ENCODE data around the gene HNRNPUL2.
"Not testable (repeated sequence)": the region's sequence is repeated elsewhere in the genome, so short reads cannot be mapped to it uniquely, and the experiment has no call there.

Gene HNRNPUL2

GRCh38 chr11:62726156-62726914 lies 922 bp downstream of the HNRNPUL2 start:
- no peak for DNase-seq

DNA sequence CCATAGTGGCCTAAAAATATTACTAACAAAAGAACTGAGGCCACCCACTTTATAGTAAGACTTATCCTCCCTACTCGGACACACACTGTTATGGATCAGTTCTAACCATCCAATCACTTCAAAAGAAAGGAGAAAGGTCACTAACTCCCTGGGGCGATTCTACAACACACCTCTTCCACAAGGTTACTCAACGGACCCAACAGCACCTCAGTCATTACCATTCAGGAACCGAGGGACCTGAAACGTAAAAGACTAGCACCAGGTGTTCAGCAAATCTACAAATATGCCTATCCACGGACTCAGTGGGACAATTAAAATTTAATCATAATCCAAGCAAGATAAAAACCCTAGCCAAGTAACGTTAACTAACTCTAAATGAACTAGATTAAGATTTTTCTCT lies 1.6 kb downstream of the HNRNPUL2 start:
- no peak for DNase-seq

DNA sequence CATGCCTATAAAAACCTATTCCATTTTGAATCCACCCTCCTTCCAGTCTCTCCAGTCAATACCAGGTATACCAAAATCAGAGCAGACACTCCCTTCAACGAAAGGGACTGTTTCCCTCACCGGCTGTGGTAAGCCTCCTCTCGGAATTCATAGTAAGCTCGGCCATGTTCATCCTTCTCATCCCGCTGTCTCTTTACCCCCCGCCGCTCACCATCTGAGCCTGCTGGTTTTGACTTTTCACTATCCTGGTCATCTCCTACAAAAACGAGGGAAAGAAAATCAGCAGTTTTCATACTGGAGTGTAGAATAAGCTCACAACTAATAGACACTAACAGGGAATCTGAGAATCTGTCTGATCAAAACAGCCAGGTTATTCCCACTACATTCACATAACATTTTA lies 3.1 kb downstream of the HNRNPUL2 start:
- DNase-seq, result no peak

GRCh38 chr11:62721994-62722393 lies 5.3 kb downstream of the HNRNPUL2 start:
- DNase-seq, result peak; percentile 56 to 77

- no peak for DNase-seq
These were observed 7.8 kb downstream of the HNRNPUL2 start for GRCh38 chr11:62719302-62719978.

GRCh38 chr11:62716816-62717215 lies 10.4 kb downstream of the HNRNPUL2 start:
- no peak for DNase-seq

- no peak for DNase-seq
These were observed 11.1 kb downstream of the HNRNPUL2 start for GRCh38 chr11:62716206-62716605.

DNA sequence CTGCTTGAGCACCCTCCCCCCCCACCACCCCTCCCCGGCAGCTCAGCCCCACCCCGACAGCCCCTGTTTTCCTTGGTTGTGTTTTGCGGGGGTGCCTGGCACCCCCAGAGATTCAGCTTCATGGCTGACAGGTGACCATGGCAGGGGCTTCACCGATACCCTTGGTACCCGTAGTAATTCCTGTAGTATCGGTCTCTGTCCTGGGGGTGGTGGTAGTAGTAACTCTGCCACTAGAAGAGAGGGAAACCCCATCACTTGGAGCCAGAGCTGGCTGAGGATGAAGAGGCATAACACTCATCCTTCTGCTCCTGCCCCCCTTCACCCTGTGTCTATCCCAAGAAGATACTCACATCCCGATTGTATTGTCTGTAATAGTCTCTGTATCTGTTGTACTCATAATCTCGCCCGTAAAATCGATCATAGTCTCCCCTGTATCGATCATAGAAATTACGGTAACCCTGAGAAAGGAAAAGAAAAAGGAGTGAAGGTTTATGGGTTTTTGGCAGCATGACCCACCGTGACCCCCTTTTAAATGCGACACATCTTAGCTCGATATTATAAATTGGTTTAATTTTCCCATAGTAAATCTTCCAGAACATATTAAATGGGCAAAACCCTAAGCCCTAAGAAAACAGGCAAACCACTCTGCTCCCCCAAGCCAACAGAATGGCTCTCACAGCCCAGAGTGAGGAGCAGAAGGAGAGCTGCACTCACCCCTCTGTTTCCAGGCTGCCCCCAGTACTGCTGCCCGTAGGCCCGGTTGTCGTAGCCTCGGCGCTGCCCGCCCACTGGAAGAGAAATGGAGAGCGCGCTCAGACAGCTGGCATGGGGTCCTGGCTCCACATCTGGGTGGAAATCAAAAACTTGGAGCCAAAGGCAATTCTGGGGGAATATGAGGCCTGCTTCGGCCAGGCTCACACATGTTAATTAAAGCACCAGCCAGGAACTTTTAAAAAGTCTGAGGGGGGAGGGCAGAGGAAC lies 11.8 kb downstream of the HNRNPUL2 start:
- no peak for DNase-seq

DNA sequence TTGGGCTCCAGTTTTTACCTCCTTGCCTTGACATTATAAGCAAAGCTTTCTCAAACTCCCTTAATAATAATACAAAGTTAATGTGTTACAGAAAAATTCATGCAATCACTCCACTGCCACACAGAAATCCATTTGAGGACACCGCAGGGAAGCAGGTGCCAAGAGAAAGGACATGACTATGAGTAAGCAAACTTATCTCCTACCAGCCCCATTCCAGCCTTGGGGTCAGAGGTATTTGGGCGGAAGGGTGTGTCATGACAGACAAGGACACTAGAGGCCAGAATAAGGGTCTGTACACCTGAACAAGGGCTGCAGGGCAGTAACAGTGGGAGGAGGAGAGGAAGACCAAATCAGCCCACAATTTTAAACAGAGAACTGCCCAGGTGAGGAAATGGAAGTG lies 13.9 kb downstream of the HNRNPUL2 start:
- DNase-seq, result no peak

DNA sequence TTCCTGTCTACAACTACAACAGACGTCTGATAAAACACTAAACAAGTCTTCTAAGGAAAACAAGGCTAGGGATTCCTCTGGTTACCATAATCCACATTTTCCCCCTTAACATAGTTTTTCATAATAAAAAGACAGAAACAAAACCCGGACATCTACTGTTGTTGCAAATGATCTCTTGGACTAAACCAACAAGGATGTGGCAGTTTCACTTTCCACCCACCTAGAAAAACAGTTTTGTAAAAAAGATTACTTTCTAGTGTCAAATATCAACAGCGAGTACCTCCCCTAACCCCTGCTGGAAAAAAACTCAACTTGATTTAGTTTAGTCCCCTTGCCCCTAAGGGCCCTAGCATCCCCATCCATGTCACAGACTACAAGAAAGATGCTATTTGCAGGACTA lies 14.4 kb downstream of the HNRNPUL2 start:
- no peak for DNase-seq

GRCh38 chr11:62712276-62712812 lies 14.9 kb downstream of the HNRNPUL2 start:
- no peak for DNase-seq

GRCh38 chr11:62710001-62710345 lies 17.3 kb downstream of the HNRNPUL2 start:
- no peak for DNase-seq

- DNase-seq, result no peak
These were observed 17.8 kb downstream of the HNRNPUL2 start for GRCh38 chr11:62709247-62710000.

DNA sequence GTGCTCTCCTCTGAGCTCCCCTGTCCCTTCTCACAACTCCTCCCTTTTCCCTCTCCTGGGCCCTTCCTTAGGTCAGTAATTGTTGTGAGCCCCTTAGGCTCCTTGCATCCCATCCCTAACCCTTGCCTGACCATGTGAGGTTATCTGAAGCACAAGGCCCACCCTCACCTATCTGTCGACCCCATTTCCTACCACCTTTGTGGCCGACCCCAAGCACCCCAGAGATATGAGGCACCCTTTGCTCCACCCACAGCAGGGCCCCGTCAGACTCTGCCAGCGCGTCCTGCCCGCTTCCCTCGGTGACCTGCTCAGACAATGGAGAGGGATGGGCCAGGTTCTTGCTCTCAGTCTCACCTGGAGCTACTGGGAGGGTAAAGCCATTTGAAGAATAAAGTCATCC lies 18.5 kb downstream of the HNRNPUL2 start:
- no peak for DNase-seq

DNA sequence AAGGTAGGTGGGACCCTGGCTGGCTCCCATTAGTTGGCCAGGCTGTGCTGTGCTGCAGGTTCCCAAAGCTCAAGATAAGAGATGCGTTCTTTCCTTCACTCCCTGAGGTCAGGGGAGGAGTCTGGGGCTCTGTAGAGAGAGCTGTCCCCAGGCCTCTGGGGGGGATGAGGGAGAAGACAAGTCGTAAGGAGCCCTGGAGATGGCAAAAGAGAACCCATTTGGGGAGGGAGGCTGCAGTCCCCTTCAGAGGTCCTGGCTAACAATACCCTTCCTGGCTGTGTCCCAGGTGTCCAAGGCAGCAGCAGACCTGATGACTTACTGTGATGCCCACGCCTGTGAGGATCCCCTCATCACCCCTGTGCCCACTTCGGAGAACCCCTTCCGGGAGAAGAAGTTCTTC lies 18.9 kb downstream of the HNRNPUL2 start:
- DNase-seq, result no peak

DNA sequence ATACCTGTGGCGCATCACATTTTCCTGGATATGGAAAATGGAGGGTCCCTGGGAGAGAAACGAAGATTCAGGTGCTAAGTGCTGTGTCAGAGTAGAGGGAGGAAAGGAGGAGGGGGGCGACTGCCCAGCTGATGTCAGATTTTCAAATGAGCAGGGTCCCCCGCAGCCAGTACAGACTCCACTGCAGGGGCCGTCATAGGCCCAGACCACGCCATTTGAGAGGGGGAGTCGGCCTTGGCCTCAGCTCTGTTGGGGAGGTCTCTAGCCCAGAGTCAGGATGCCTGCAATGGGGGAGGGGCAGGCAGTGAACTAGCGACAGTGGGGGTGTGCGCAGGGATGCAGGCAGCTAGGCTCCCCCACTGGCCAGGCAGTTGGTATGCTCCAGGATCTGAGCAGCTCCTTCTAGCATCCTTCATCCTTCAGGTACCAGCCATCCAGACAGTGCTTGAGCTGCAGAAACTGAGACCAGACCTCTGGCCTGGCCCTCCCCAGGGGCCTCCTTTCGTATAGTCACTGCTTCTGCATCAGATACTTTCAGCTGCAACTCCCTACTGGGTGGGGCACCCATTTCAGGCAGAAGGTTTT lies 19.9 kb downstream of the HNRNPUL2 start, which contains the start of the genes BSCL2 and GNG3:
BSCL2 (minus strand) TSS at position 148 of the 585 bp plus-strand sequence. CDS start 229 bp downstream, outside the sequence.
GNG3 (plus strand) TSS at position 400 of the 585 bp plus-strand sequence. CDS start 620 bp downstream, outside the sequence.
- no peak for DNase-seq

GRCh38 chr11:62706850-62707247 lies 20.4 kb downstream of the HNRNPUL2 start:
- no peak for DNase-seq

- DNase-seq, result peak; percentile 84 to 85
These were observed 21.1 kb downstream of the HNRNPUL2 start for GRCh38 chr11:62705880-62706849.

GRCh38 chr11:62705413-62705812 lies 21.8 kb downstream of the HNRNPUL2 start:
- DNase-seq, result no peak

- not testable (repeated sequence) for DNase-seq
These were observed 23.3 kb downstream of the HNRNPUL2 start for GRCh38 chr11:62703921-62704320.

All from Kasumi-1 (cell line).